Activated naive CD8-positive, alpha-beta T cell treated with anti-CD3 and anti-CD28 coated beads for 36 hours (primary cell): ENCODE measurements around the gene AQP10. TPM values are rescaled to one million over a fixed set of nuclear protein-coding genes. Genes with fewer than 3 reads are reported as not detected.
"Not testable (repeated sequence)": the region's sequence is repeated elsewhere in the genome, so short reads cannot be mapped to it uniquely, and the experiment has no call there.

Experiments used
- DNase-seq: peaks from one replicate; pipeline ENCODE4 v3.0.0; 2021
- H3K27ac Mint-ChIP-seq: one replicate; pipeline ENCODE4 v1.8.0; 2022; ENCODE audit warnings: mild to moderate bottlenecking, moderate library complexity, mixed read lengths
- H3K27me3 Mint-ChIP-seq: one replicate; pipeline ENCODE4 v1.8.0; 2022; ENCODE audit warnings: mild to moderate bottlenecking, mixed read lengths
- H3K36me3 Mint-ChIP-seq: one replicate; pipeline ENCODE4 v1.8.0; 2021; ENCODE audit warnings: mild to moderate bottlenecking, mixed read lengths
- H3K4me1 Mint-ChIP-seq: one replicate; pipeline ENCODE4 v1.8.0; 2021; ENCODE audit warnings: mixed read lengths
- H3K4me3 Mint-ChIP-seq: one replicate; pipeline ENCODE4 v1.8.0; 2022; ENCODE audit warnings: mild to moderate bottlenecking, moderate library complexity, mixed read lengths
- H3K9me3 Mint-ChIP-seq: one replicate; pipeline ENCODE4 v1.8.0; 2022; ENCODE audit warnings: mixed read lengths
- total RNA-seq, 2 experiments: library from RNA; stranded (reverse); gene quantifications; one replicate each; pipeline ENCODE4 v1.2.3, GENCODE V29; 2021

Gene AQP10
- total RNA-seq, 2 experiments from 2014 or later: not detected

- not testable (repeated sequence) for H3K27me3 Mint-ChIP-seq, H3K36me3 Mint-ChIP-seq, H3K4me1 Mint-ChIP-seq, H3K27ac Mint-ChIP-seq, H3K9me3 Mint-ChIP-seq, H3K4me3 Mint-ChIP-seq
- peak; percentile 43 for DNase-seq
Measured at GRCh38 chr1:154373777-154374357, 53.0 kb downstream of the AQP10 start.

Other genes starting within 250 kb of the AQP10 start
- gene NUP210L, start 166.0 kb upstream of the AQP10 start, total RNA-seq: under 1 TPM in 1 of 2 experiments, not detected in 1; 0.04 TPM
- gene TPM3, start 129.0 kb upstream of the AQP10 start, total RNA-seq: 100 to 1,000 TPM; 725 to 753 TPM
- not detected for gene CFAP141, start 114.8 kb upstream of the AQP10 start, total RNA-seq
- gene UBAP2L, start 100.1 kb upstream of the AQP10 start, total RNA-seq: 100 to 1,000 TPM; 247 to 266 TPM
- 100 to 1,000 TPM; 167 to 181 TPM for gene HAX1, start 48.5 kb upstream of the AQP10 start, total RNA-seq
- 10 to 100 TPM; 64.9 to 66.4 TPM for gene ATP8B2, start 4.4 kb downstream of the AQP10 start, total RNA-seq
- 1 to 10 TPM; 2.3 to 2.4 TPM for gene IL6R, start 84.2 kb downstream of the AQP10 start, total RNA-seq
- gene TDRD10, start 181.1 kb downstream of the AQP10 start, total RNA-seq: not detected
- gene SHE, start 181.3 kb downstream of the AQP10 start, total RNA-seq: not detected
- 10 to 100 TPM; 84.4 to 87.4 TPM for gene UBE2Q1, start 237.6 kb downstream of the AQP10 start, total RNA-seq
- not detected for gene CHRNB2, start 246.7 kb downstream of the AQP10 start, total RNA-seq